HG03571 (cell line): ENCODE measurements around the gene FBXW11.

Experiments
- ATAC-seq: cut with Tn5 transposase; IDR thresholded peaks from one replicate; pipeline ENCODE4 v1.9.1; 2021; ENCODE audit not compliant: unreplicated experiment

The FBXW11 gene

GRCh38 chr5:171813813-171814490 lies 192.5 kb downstream of the FBXW11 start:
- ATAC-seq = no peak

DNA sequence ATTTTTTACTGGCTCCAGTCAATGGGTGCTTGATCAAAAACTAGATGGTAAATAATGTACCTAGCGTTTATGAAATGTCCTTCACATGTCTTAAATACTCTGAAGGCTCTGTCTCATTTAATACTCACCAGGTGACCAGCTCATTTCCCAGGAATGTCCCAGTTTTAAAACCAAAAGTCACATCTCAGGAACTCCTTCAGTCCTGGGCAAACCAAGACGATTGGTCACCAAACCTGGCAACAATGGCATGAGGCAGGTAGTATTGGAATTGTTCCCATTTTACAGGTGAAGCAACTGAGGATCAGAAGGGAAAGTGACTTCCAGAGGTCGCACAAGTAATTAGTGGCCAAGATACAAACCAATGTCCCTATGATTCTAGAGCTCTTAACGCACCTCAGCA lies 193.2 kb downstream of the FBXW11 start:
- ATAC-seq = no peak
